HG02884 (cell line): Measurements from ENCODE around the gene OR7D4.
"Not testable (repeated sequence)": the region's sequence is repeated elsewhere in the genome, so short reads cannot be mapped to it uniquely, and the experiment has no call there.

ENCODE experiments used
- ATAC-seq: cut with Tn5 transposase; IDR thresholded peaks from one replicate; pipeline ENCODE4 v1.9.1; 2021; ENCODE audit warnings: mild to moderate bottlenecking, moderate library complexity; ENCODE audit not compliant: unreplicated experiment

The OR7D4 gene

DNA sequence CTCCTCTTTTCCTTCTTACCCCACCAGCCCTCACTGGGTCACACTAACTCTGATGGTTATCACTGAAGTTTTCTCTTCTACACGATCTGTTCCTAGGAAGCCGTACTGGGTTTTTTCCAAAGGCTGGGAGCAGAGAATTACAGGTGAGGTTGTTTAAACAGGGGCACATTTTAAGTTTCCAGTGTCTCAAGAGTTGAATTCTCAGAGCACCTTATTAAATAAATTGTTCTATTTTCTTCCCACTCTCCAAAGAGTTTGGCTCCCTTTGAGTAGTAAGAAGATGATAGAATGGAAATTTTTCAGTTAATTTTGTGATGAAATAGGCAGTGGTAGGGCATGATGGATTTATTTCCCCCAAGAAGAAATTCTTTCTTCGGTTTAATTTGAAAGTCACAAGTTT, at the start of gene OR7D4:
Gene OR7D4 (minus strand): TSS at position 101 of the 400 bp plus-strand sequence. CDS start 4,752 bp downstream, outside the sequence.
- ATAC-seq = no peak

DNA sequence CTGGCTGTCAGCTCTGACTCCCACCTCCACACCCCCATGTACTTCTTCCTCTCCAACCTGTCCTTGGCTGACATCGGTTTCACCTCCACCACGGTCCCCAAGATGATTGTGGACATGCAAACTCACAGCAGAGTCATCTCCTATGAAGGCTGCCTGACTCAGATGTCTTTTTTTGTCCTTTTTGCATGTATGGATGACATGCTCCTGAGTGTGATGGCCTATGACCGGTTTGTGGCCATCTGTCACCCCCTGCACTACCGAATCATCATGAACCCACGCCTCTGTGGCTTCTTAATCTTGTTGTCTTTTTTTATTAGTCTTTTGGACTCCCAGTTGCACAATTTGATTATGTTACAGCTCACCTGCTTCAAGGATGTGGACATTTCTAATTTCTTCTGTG, 31.8 kb upstream of the OR7D4 start:
- ATAC-seq = no peak

DNA sequence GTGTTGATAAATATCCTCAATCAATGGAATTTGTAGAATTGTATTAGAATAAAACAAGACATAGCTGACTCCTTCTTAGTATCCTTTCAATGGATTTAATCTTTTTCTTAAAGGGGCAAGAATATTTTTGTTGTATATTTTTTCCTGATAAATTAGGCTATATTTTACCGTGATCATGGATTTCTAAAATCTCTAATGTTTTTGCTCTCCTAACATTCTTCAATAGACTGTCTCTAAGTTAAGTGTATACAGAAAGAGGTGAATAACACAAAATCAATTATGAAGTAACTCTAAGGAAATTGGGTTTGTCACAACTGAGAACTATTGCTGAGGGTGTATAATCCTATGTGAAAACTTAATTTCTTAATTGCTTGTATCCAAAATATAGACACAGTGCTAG, 31.2 kb upstream of the OR7D4 start, which contains the start of gene OR7E24:
Gene OR7E24 (plus strand): TSS at position 301 of the 400 bp plus-strand sequence. CDS start 114 bp downstream, outside the sequence.
- ATAC-seq = no peak

DNA sequence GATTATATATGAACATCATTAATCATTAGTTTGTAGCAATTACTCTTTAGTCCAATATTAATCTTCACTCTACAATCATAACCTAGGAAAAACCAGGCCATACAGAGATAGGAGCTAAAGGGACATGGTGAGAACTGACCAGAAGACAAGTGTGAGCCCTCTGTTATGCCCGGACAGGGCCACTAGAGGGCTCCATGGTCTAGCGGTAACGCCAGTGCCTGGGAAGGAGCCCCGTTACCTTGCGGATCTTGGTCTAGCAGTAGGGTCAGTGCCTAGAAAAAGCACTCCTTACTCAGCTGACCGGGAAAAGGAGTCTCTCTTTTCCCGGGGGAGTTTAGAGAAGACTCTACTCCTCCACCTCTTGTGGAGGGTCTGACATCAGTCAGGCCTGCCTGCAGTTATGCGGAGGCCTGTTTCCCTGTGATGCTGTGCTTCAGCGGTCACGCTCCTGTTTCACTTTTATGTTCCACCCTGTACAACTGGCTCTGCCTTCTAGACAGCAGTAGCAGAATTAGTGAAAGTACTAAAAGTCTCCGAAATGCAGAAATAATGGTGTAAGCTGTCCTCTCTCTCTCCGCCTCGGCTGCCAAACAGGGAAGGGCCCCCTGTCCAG, 13.8 kb downstream of the OR7D4 start:
- ATAC-seq = no peak

DNA sequence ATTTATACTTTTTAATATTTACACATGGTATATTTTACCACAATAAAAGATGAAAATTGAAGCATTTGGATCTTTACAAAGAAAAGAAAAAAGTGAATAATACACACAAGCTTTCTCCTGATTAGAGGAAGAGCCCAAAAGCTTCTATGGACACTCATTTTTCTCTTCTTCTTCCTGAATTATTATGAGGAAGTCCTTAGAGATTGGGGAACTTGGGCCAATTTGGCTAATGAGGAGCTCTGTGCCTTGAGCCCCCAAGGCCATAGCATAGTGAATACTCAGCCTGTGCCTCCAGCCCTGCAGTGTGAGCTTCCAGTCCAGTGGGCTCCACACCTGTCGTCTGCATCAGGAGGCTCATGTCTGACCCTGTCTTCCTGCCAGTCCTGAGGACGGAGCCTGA, 21.3 kb downstream of the OR7D4 start:
- ATAC-seq = not testable (repeated sequence)

DNA sequence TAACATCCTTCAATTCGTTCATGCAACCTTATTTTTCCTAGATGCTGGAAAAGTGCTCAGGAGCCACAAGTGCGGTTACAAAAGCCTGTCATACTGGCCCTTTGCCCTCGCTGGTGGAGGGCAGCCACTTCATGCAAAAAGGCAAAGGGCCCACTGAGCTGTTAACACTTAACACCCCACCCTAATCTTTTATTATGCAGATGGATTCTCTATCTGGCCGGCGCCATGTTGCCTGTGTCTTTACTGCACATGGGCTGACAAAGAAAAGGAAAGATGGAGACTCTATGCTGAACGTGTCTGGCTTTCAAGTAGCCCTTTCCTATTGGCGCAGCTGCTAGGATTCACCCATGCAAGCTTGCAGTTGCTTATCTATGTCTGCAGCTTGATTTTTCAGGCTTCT, 29.9 kb downstream of the OR7D4 start:
- no peak for ATAC-seq

DNA sequence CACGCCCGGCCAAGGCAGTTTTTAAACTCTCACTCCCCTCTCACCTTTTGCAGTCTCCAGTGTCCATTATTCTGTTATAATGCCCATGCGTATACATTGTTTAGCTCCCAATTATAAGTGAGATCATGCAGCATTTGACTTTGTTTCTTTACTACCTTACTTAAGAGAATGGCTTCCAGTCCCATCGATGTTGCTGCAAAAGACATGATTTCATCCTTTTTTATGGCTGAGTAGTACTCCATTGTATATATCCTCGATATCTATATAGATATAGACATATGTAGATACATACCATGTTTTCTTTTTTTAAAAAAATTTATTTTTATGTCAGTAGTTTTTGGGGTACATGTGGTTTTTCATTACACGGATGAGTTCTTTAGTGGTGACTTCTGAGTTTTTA, 32.2 kb downstream of the OR7D4 start:
- no peak for ATAC-seq

DNA sequence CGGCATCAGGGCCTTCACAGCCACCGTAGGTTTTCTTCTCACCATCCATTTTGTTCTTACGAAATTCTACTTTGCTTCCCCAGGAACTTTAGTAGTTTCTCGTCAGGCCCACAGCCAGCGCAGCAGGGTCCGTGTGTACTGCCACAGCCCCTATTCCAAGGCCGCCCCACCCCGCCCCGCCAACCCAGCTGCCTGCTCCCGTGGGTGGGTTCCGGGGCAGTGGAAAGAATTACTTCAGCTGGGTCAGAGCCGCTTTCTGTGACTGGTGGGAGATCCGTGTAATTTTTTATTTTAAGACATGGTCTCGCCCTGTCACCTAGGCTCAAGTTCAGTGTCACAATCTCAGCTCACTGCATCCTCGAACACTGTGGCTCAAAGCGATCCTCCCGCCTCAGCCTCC, 36.4 kb downstream of the OR7D4 start:
- ATAC-seq = no peak

DNA sequence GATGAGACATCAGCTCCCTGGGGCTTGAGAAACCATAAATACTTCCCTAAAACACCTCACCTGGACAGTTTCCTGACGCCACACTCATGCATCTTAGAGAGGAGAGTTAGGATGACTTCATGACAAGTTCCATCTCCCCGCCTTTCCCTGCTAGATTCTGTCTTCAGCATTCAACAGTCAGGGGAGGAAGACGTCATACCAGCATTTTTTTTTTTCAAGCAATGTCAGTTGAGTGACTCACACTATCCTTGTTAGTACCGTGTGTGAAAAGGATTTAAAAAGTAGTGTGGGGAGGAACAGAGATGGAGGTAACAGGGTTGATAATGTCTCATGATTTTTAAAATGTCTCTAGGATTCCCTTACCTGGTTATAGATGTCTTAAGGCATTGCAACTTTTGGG, 40.5 kb downstream of the OR7D4 start, which contains the start of gene OR7D2:
Gene OR7D2 (plus strand): TSS at position 79 of the 400 bp plus-strand sequence. CDS start 6,803 bp downstream, outside the sequence.
- no peak for ATAC-seq

DNA sequence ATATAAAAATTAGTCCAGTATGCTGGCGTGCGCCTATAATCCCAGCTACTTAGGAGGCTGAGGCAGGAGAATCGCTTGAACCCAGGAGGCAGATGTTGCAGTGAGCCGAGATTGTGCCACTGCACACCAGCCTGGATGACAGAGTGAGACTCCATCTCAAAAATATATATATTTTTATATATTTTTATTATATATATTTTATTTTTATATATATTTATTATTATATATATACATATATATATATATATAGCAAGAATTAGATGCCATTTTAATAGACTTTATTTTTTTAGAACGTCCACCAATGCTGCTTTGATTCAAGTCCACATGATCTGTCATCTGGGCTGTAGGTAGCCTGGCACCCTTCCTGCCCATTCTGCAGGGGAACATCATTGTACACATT, 44.1 kb downstream of the OR7D4 start:
- ATAC-seq = no peak

DNA sequence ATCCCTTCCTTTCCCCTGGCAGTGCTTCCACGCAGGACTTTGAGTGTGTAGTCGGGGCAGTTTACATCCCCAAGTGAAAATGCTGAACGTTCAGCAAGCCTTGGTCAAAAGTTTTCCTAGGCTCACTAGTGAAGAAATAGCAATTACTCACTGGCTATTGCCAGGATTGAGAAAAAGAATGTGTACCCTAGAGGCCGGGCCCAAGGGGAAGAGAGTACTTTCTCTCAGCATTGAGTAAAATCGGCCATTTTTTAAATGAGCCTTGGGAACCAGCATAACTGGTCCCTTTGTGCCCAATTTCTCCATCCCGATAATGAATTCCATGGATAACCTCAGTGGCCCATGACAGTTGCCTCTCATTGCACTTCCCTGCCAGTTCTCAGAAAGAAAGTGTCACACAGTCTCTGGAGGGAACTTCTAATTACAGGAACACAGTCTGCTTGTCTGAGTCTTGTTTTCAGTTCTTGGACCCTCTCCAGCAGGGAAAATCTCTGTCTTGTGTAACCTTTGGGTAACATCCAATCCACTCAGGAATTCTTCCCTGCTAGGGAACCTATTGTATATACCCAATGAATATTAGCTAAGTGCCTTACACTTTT, 47.9 kb downstream of the OR7D4 start:
- no peak for ATAC-seq

DNA sequence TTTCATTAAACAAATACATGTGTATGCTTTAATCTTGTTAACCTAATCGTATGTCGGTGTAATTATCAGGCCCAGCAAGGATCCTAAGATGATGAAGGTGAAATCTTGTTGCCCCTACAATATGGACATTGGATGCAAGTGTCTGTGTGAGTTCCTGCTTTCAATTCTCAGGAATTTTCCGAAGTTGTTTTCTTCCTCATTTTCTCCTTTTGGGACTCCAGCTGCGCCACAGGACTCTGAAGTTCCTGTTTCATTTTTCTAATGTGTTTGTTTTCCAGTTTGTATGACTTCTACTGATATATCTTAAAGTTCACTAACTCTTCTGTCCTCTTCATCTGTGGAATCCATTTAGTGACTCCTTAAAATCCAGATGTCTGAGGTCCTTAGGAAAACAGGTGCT, 52.5 kb downstream of the OR7D4 start:
- ATAC-seq = no peak

DNA sequence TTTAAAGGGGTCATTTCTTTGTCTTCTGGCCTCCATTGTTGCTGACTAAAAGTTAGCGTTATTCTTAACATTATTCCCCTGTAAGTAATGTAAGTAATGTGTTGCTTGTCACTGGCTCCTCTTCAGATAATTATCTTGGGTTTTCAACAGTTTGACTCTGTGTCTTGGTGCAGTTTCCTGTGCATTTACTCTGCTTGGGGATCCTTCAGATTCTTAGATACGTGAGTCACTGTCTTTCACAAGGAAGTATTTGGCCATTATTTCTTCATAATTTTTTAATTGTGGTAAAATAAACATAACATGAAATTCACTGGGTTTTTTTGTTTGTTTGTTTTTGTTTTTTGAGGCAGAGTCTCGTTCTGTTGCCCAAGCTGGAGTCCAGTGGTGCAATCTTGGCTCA, 54.1 kb downstream of the OR7D4 start:
- ATAC-seq = no peak

DNA sequence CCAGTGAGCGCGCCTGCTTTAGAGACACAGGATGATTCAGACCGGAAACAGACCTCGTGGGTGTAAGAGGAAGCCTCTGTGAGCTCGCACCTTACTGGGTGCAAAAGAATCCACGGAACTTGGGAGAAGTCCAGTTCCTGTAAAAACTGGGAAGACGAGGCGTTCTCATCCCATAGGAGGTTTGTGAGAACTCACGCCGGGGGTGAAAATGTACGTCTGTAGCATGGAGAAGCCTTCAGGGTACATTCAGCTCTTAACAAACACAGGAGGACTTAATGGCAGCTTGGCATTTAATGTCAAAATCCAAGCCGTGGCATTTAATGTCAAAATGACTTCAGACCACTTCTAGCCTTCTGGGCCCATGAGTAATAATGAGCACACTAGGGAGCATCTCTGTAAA, 58.0 kb downstream of the OR7D4 start:
- ATAC-seq = no peak
